Psoas muscle (tissue), 8 donors: ENCODE data around the gene SIAH3. TPM values are rescaled to one million over a fixed set of nuclear protein-coding genes. Genes with fewer than 3 reads are reported as not detected.

ENCODE experiments used
- ATAC-seq, 4 donors: fragments of 200-7000 bp; cut with Tn5 transposase; one replicate each; pipeline ENCODE4 v1.9.1; 2020; ENCODE audit warnings: moderate library complexity in 3 of 4, mild to moderate bottlenecking in 2 of 4
- DNase-seq, 2 donors: peaks; one replicate each; pipeline ENCODE4 v3.0.0-alpha.2; 2020
- H3K27ac ChIP-seq: fragments of 200-600 bp; one replicate; pipeline ENCODE4 v1.8.0; 2022
- H3K27me3 ChIP-seq, 3 donors: fragments of 200-600 bp in 1 of 3; one replicate each; pipeline versions ENCODE4 v1.6.1 to v1.8.0; 2013 to 2022; ENCODE audit warnings: low read length in 2 of 3, mild to moderate bottlenecking in 2 of 3, moderate library complexity in 1 of 3; ENCODE audit not compliant: insufficient read depth in 3 of 3
- H3K36me3 ChIP-seq, 2 donors: fragments of 200-600 bp in 1 of 2; one replicate each; pipeline versions ENCODE4 v1.6.1 to v1.8.0; 2013 to 2022; ENCODE audit warnings: low read depth in 1 of 2, mild to moderate bottlenecking in 1 of 2, moderate library complexity in 1 of 2; ENCODE audit not compliant: insufficient read depth in 1 of 2
- H3K4me1 ChIP-seq: fragments of 200-600 bp; one replicate; pipeline ENCODE4 v1.8.0; 2022
- H3K4me3 ChIP-seq: fragments of 200-600 bp; one replicate; pipeline ENCODE4 v1.8.0; 2022; ENCODE audit warnings: mild to moderate bottlenecking
- H3K9me3 ChIP-seq: fragments of 200-600 bp; one replicate; pipeline ENCODE4 v1.8.0; 2022
- WGBS, 3 donors: extraction: QIAGEN DNeasy Blood & Tissue Kit; methylation state at CpG; one replicate each; pipeline versions ENCODE4 v1.1.6 to v1.1.7; 2013; 5-methylcytosine and 5-hydroxymethylcytosine counted together
- intact Hi-C, 2 donors: fragments of 100-400 bp; cut with DNase I; formaldehyde crosslinking; loops; one replicate each; pipeline versions ENCODE4 v1.11.0 to v1.14.2; 2022
- polyA plus RNA-seq, 3 donors: library from polyadenylated mRNA; stranded (reverse); fragments of 200-250 nt; gene quantifications; one replicate each; pipeline ENCODE4 v1.2.3, GENCODE V29; 2013
- total RNA-seq, 4 donors: library from RNA; stranded (reverse); fragmentation: NEBNext Ultra II Directional in 2 of 4; extraction: Animal tissue kit (Norgen Biotek cat#: 25700) in 2 of 4; gene quantifications; one replicate each; pipeline versions ENCODE4 v1.2.1 to v1.2.4, GENCODE V29; 2021 to 2023
- TF ChIP-seq, protein P1 (sequence below): fragments of 200-600 bp; IDR thresholded peaks from one replicate; pipeline ENCODE4 v1.8.0; 2022; ENCODE audit warnings: antibody characterized with exemption
- donor health status: healthy with polysubstance abuse.
- donor health status: DM: no; HTN: no; CAD: no; lungs with moderate emphysema.
- donor health status: Bipolar disorder and iron deficiency.
- donor health status: healthy.
- donor health status: DM: yes; HTN: yes; CAD: no.
- donor health status: DM: no; HTN: no; CAD: no.
- donor health status: DM: no; HTN: no; CAD: no.
- donor health status: DM: yes; HTN: yes; CAD: no.

SIAH3 gene
- total and polyA plus RNA-seq, 7 donors, result 0.02 to 0.03 (median 0.02) TPM; not detected in 4

DNA sequence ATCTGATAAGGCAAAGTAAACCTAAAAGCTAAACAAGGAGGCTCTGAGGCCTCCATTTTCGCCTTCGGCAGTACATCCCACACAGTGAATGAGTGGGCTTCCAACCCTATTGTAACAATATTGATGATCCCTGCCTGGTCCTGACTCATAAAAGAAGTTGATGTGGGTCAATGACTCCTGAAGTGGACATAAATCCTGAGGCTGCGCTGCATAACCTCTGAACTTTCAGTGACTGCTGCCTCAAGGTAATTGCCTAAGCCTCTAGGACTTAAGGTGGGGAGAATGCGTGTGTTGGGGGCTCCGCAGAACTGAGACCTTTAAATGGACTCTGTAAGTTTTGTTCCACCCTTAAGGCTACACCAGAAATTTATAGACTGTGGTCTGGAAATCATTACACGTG, 42.6 kb downstream of the SIAH3 start:
- Histone ChIP-seq H3K27me3 (no peaks in the 10 kb centered on the region), H3K36me3 (no peaks in the 10 kb centered on the region), H3K4me3 (no peak overlapping the region), H3K9me3 (no peaks in the 10 kb centered on the region), H3K27ac (no peak overlapping the region), H3K4me1 (no peaks in the 10 kb centered on the region)
- TF ChIP-seq, protein P1, sequence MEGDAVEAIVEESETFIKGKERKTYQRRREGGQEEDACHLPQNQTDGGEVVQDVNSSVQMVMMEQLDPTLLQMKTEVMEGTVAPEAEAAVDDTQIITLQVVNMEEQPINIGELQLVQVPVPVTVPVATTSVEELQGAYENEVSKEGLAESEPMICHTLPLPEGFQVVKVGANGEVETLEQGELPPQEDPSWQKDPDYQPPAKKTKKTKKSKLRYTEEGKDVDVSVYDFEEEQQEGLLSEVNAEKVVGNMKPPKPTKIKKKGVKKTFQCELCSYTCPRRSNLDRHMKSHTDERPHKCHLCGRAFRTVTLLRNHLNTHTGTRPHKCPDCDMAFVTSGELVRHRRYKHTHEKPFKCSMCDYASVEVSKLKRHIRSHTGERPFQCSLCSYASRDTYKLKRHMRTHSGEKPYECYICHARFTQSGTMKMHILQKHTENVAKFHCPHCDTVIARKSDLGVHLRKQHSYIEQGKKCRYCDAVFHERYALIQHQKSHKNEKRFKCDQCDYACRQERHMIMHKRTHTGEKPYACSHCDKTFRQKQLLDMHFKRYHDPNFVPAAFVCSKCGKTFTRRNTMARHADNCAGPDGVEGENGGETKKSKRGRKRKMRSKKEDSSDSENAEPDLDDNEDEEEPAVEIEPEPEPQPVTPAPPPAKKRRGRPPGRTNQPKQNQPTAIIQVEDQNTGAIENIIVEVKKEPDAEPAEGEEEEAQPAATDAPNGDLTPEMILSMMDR, result no peak
- intact Hi-C loops, result loop anchor here (5.0 to 10.0 kb wide), 3 partner anchors 206 to 356 kb away; no protein-coding TSS in a partner anchor
- 87 to 93% (median 90%) methylated on average over 6 of the region's 6 CpGs for WGBS, 3 donors
- ATAC-seq (no peak), DNase-seq (no peak)

GRCh38 chr13:45807520-45808099, 43.9 kb downstream of the SIAH3 start:
- peak; percentile 74 to 90 (median 80) for ATAC-seq

GRCh38 chr13:45800485-45800884, 51.1 kb downstream of the SIAH3 start:
- Histone ChIP-seq H3K4me3 (no peak overlapping the region), H3K27ac (no peak overlapping the region), H3K27me3 (no peaks in the 10 kb centered on the region), H3K9me3 (no peaks in the 10 kb centered on the region), H3K4me1 (peaks cover 3% of the 10 kb centered on the region), H3K36me3 (no peaks in the 10 kb centered on the region)
- TF ChIP-seq, protein P1, result no peak
- ATAC-seq (no peak), DNase-seq (no peak)
- intact Hi-C loops, result loop anchor here in 1 of 2 donors (10.0 kb wide), 2 partner anchors 214 to 364 kb away; no protein-coding TSS in a partner anchor
- WGBS, 3 donors, result 72 to 91% (median 79%) methylated on average over 5 of the region's 5 CpGs

More at GRCh38 chr13:45807520-45808099, 43.9 kb downstream of the SIAH3 start:
- intact Hi-C loops, result loop anchor here (2.0 to 10.0 kb wide), 4 partner anchors 207 to 357 kb away; no protein-coding TSS in a partner anchor
- H3K4me3 ChIP-seq, result no peak overlapping the region
- H3K36me3 ChIP-seq, result no peaks in the 10 kb centered on the region
- no peak overlapping the region for H3K27ac ChIP-seq
- no peaks in the 10 kb centered on the region for H3K27me3 ChIP-seq
- 36 to 39% (median 38%) methylated on average over 3 of the region's 3 CpGs for WGBS, 3 donors
- no peaks in the 10 kb centered on the region for H3K9me3 ChIP-seq
- DNase-seq, result no peak
- TF ChIP-seq, protein P1, result peak; percentile 66
- no peaks in the 10 kb centered on the region for H3K4me1 ChIP-seq

DNA sequence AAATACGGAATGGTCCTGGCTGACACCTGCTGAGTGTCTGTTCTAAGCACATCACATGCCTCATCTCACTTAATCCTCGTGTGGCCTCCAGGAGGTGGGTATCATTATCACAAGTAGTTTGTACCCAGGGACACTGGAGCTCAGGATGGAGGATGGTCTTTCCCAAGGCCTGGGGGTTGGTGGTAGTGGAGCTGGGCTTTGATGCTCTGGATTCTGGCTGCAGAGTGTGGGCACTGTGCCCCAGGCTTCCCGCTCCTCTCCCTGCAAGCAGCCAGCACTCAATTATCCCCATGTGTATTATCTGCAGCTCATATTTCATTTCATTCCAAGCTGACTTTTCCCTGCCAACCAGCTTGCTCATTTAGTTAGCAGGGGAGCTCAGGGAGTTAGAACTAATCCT, 52.1 kb downstream of the SIAH3 start:
- H3K4me3 ChIP-seq, result no peak overlapping the region
- ATAC-seq, result peak; percentile 49 to 88 (median 68)
- H3K27me3 ChIP-seq, result no peaks in the 10 kb centered on the region
- peak in 1 of 2 donors; percentile 19 for DNase-seq
- no peak overlapping the region for H3K27ac ChIP-seq
- H3K9me3 ChIP-seq, result no peaks in the 10 kb centered on the region
- TF ChIP-seq, protein P1, result no peak
- H3K36me3 ChIP-seq, result no peaks in the 10 kb centered on the region
- intact Hi-C loops, result no loop called here
- 20 to 32% (median 24%) methylated on average over 3 of the region's 3 CpGs for WGBS, 3 donors
- H3K4me1 ChIP-seq, result peaks cover 3% of the 10 kb centered on the region
